ENCODE data around the gene APPL2. TPM values are rescaled to one million over a fixed set of nuclear protein-coding genes. Genes with fewer than 3 reads are reported as not detected.

Gene APPL2
- total and polyA plus RNA-seq, 10 donors: 11.0 to 75.6 (median 45.7) TPM

DNA sequence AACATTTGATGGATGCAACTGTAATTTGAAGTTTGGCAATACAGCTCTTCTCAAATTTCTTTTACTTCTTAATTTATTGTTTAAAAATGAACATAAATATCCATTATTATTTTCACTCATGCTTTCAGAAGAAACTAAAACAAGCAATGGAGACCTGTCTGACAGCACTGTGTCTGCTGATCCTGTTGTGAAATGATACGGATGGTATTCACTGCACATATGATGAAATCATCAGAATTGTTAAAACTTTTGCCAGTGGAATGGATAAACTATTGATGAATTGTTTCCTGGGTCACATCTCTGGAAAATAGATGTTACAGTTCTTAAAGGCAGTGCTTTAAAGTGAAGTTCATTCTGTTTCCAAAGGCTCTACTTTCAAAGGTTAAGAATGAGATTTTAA is 69.2 kb downstream of the APPL2 start:
- WGBS, 5 donors: 51 to 92% (median 71%) methylated on average over 1 of the region's 1 CpG
- intact Hi-C loops (cut with DNase I; ENCODE audit: low total_unique reads): no loop called here
- Histone ChIP-seq H3K4me3 (no peak overlapping the region), H3K4me1 (no peaks in the 10 kb centered on the region), H3K27me3 (replicated peaks in 1 of 7) (no peaks in the 10 kb centered on the region), H3K27ac (no peak overlapping the region), H3K36me3 (peaks cover 0 to 100% (median 72%) of the 10 kb centered on the region in 6 donors), H3K9me3 (no peaks in the 10 kb centered on the region)
- no peak for DNase-seq
- TF ChIP-seq, protein P1, sequence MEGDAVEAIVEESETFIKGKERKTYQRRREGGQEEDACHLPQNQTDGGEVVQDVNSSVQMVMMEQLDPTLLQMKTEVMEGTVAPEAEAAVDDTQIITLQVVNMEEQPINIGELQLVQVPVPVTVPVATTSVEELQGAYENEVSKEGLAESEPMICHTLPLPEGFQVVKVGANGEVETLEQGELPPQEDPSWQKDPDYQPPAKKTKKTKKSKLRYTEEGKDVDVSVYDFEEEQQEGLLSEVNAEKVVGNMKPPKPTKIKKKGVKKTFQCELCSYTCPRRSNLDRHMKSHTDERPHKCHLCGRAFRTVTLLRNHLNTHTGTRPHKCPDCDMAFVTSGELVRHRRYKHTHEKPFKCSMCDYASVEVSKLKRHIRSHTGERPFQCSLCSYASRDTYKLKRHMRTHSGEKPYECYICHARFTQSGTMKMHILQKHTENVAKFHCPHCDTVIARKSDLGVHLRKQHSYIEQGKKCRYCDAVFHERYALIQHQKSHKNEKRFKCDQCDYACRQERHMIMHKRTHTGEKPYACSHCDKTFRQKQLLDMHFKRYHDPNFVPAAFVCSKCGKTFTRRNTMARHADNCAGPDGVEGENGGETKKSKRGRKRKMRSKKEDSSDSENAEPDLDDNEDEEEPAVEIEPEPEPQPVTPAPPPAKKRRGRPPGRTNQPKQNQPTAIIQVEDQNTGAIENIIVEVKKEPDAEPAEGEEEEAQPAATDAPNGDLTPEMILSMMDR (IDR thresholded peaks at IDR 0.05 in 8 of 11, conservative IDR thresholded peaks at IDR 0.05 in 3 of 11): no peak

DNA sequence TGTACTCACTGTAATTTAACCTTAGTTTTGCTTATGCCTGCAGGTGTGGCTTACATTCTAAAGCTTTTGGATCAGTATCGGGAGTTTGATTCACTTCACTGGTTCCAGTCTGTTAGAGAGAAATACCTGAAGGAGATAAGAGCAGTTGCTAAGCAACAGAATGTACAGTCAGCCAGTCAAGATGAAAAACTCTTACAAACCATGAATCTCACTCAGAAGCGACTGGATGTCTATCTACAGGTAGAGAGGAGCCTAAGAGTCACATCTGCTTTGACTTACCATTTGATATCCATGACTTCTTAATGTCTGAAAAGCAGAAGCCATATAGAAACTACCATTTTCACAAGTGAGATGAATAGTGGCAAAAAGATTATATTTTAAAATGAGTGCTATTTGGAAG is 71.9 kb downstream of the APPL2 start:
- TF ChIP-seq, protein P1 (IDR thresholded peaks at IDR 0.05 in 8 of 11, conservative IDR thresholded peaks at IDR 0.05 in 3 of 11): no peak
- TF ChIP-seq POLR2A (IDR thresholded peaks at IDR 0.05) (no peak), POLR2AphosphoS5 (IDR thresholded peaks at IDR 0.05) (no peak)
- intact Hi-C loops (cut with DNase I; ENCODE audit: low total_unique reads): no loop called here
- Histone ChIP-seq H3K27ac (no peak overlapping the region), H3K27me3 (replicated peaks in 1 of 7) (no peaks in the 10 kb centered on the region), H3K36me3 (peaks cover 0 to 100% (median 74%) of the 10 kb centered on the region in 6 donors), H3K9me3 (no peaks in the 10 kb centered on the region), H3K4me3 (no peak overlapping the region), H3K4me1 (no peaks in the 10 kb centered on the region)
- WGBS, 5 donors: 84 to 93% (median 90%) methylated on average over 2 of the region's 2 CpGs
- DNase-seq: no peak

DNA sequence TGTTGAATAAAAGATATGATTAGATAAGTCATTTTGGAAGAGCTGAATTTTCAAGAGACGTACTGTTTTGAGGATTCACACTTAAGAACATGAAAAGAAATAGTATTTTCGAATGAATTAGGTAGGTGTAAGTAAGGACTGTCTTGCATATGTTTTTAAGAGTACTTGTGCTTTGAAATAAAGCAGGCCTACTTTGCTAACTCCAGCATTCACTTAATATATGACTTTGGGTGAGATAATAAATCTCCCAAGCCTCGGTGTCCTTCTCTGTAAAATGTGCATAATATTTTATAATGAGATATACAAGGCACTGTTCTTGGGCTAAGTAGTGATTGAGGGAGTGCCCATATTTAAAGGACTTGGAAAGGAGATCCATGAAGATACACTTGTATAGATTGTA is 73.8 kb downstream of the APPL2 start:
- 94 to 99% (median 97%) methylated on average over 3 of the region's 3 CpGs for WGBS, 5 donors

DNA sequence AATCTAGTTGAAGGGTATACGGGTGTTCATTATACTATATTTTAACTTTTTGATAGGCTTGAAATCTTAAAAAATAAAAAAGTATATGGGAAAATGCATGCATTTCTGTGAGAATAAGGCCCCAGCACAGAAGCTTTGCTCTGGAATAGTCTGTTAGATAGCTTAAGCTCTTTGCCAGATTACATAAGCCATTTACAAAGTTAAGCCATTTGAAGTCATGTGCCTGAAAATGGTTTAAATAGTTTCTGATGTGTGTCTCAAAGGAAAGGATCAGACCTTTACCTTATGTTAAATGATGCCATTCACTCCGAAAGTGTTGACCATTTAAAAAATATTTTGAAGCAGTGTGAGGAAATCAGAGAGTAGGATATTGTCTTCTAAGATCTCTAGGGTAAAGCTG is 77.1 kb downstream of the APPL2 start:
- H3K4me3 ChIP-seq: no peak overlapping the region
- H3K27ac ChIP-seq: no peak overlapping the region
- H3K9me3 ChIP-seq: no peaks in the 10 kb centered on the region
- peaks cover 4 to 99% (median 80%) of the 10 kb centered on the region in 6 donors for H3K36me3 ChIP-seq
- intact Hi-C loops (cut with DNase I; ENCODE audit: low total_unique reads): no loop called here
- DNase-seq: no peak
- H3K27me3 ChIP-seq (replicated peaks in 1 of 7): no peaks in the 10 kb centered on the region
- TF ChIP-seq POLR2A (IDR thresholded peaks at IDR 0.05): no peak
- TF ChIP-seq, protein P1 (IDR thresholded peaks at IDR 0.05 in 8 of 11, conservative IDR thresholded peaks at IDR 0.05 in 3 of 11): no peak
- TF ChIP-seq POLR2AphosphoS5 (IDR thresholded peaks at IDR 0.05): no peak
- no peaks in the 10 kb centered on the region for H3K4me1 ChIP-seq
- 93 to 99% (median 97%) methylated on average over 2 of the region's 2 CpGs for WGBS, 5 donors

More for the DNA sequence above, 73.8 kb downstream of the APPL2 start:
- Histone ChIP-seq H3K9me3 (no peaks in the 10 kb centered on the region), H3K4me3 (no peak overlapping the region), H3K4me1 (no peaks in the 10 kb centered on the region), H3K27ac (no peak overlapping the region), H3K27me3 (replicated peaks in 1 of 7) (no peaks in the 10 kb centered on the region), H3K36me3 (peaks cover 0 to 100% (median 83%) of the 10 kb centered on the region in 6 donors)
- DNase-seq: no peak
- TF ChIP-seq, protein P1 (IDR thresholded peaks at IDR 0.05 in 8 of 11, conservative IDR thresholded peaks at IDR 0.05 in 3 of 11): no peak
- TF ChIP-seq POLR2AphosphoS5 (IDR thresholded peaks at IDR 0.05) (no peak), POLR2A (IDR thresholded peaks at IDR 0.05) (no peak)
- intact Hi-C loops (cut with DNase I; ENCODE audit: low total_unique reads): no loop called here

All from spleen (tissue), 11 donors.